ENCODE results near the gene VMAC. TPM values are rescaled to one million over a fixed set of nuclear protein-coding genes. Genes with fewer than 3 reads are reported as not detected.

Gene VMAC
- total RNA-seq, 1 experiment from 2014 or later: 7.0 TPM

DNA sequence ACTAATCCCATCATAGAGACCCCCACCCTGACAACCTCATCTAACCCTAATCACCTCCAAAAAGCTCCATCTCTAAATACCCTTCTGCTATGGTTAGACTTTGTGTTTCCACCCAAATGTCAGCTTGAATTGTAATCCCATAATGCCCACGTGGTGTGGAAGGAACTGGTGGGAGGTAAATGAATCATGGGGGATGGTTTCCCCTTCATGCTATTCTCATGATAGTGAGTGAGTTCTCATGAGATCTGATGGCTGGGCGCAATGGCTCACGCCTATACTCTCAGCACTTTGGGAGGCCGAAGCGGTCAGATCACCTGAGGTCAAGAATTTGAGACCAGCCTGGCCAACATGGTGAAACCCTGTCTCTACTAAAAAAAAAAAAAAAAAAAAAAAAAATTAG is 2.6 kb downstream of the VMAC start:
- H3K9me3 Mint-ChIP-seq (ENCODE audit: unreplicated experiment): no peaks in the 10 kb centered on the region
- no peaks in the 10 kb centered on the region for H3K27me3 Mint-ChIP-seq (ENCODE audit: insufficient read depth, unreplicated experiment)
- ChIA-PET CTCF (interaction anchor here (2.3 kb wide), 1 partner anchor 103 kb away, joined by 7 read pairs; no protein-coding TSS in a partner anchor), POLR2A (interaction anchor here (1.0 kb wide), 1 partner anchor 217 kb away, joined by 3 read pairs; the partner anchor contains the start of gene RPL36)
- no peak overlapping the region for H3K4me3 Mint-ChIP-seq (ENCODE audit: unreplicated experiment)
- intact Hi-C loops (cut with micrococcal nuclease): no loop called here
- H3K4me1 Mint-ChIP-seq (ENCODE audit: insufficient read depth, unreplicated experiment): no peaks in the 10 kb centered on the region
- TF ChIP-seq CTCF (IDR thresholded peaks at IDR 0.05; ENCODE audit: unreplicated experiment): no peak
- DNase-seq (ENCODE audit: unreplicated experiment): no peak
- BruUV-seq (replicated peaks): no TSS peak
- H3K36me3 Mint-ChIP-seq (ENCODE audit: insufficient read depth, unreplicated experiment): peaks cover 31% of the 10 kb centered on the region
- H3K27ac Mint-ChIP-seq (ENCODE audit: low read depth, unreplicated experiment): no peak overlapping the region

- Mint-ChIP-seq H3K9me3 (ENCODE audit: unreplicated experiment) (no peaks in the 10 kb centered on the region), H3K36me3 (ENCODE audit: insufficient read depth, unreplicated experiment) (peaks cover 29% of the 10 kb centered on the region), H3K27ac (ENCODE audit: low read depth, unreplicated experiment) (no peak overlapping the region), H3K4me1 (ENCODE audit: insufficient read depth, unreplicated experiment) (peaks cover 3% of the 10 kb centered on the region), H3K27me3 (ENCODE audit: insufficient read depth, unreplicated experiment) (no peaks in the 10 kb centered on the region), H3K4me3 (ENCODE audit: unreplicated experiment) (no peak overlapping the region)
- no peak for TF ChIP-seq CTCF (IDR thresholded peaks at IDR 0.05; ENCODE audit: unreplicated experiment)
- no TSS peak for BruUV-seq (replicated peaks)
- DNase-seq (ENCODE audit: unreplicated experiment): no peak
- intact Hi-C loops (cut with micrococcal nuclease): no loop called here
- POLR2A ChIA-PET: interaction anchor here (0.6 kb wide), 2 partner anchors 89 to 189 kb away, joined by 3 read pairs; partner anchors contain the start of gene LONP1
- CTCF ChIA-PET: interaction anchor here (0.6 kb wide), 1 partner anchor 59 kb away, joined by 3 read pairs; no protein-coding TSS in a partner anchor
These were observed 4.2 kb downstream of the VMAC start for GRCh38 chr19:5908773-5909442.

- BruUV-seq (replicated peaks): no TSS peak
- Mint-ChIP-seq H3K9me3 (ENCODE audit: unreplicated experiment) (no peaks in the 10 kb centered on the region), H3K27me3 (ENCODE audit: insufficient read depth, unreplicated experiment) (no peaks in the 10 kb centered on the region), H3K4me3 (ENCODE audit: unreplicated experiment) (no peak overlapping the region), H3K27ac (ENCODE audit: low read depth, unreplicated experiment) (no peak overlapping the region), H3K36me3 (ENCODE audit: insufficient read depth, unreplicated experiment) (peaks cover 38% of the 10 kb centered on the region), H3K4me1 (ENCODE audit: insufficient read depth, unreplicated experiment) (peaks cover 6% of the 10 kb centered on the region)
- POLR2A ChIA-PET: no interaction called here
- intact Hi-C loops (cut with micrococcal nuclease): no loop called here
- no peak for TF ChIP-seq CTCF (IDR thresholded peaks at IDR 0.05; ENCODE audit: unreplicated experiment)
- no peak for DNase-seq (ENCODE audit: unreplicated experiment)
- CTCF ChIA-PET: no interaction called here
These were observed 5.9 kb downstream of the VMAC start for GRCh38 chr19:5910638-5910907.

DNA sequence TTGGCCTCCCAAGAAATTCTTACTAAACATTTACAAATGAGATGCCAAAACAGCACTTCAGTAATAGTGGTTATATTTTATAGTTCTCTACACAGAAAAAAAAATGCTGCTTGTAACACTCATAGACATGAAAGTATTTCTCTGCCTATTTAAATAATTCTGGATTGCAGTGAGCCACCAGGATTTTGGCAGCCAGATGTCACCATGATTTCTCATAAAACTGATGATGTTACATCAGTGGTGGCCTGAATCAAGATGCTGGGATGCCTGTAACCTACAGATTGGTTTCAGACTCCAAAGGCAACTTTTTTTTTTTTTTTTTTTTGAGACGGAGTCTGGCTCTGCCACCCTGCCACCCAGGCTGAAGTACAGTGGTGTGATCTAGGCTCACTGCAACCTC is 6.7 kb downstream of the VMAC start:
- TF ChIP-seq CTCF (IDR thresholded peaks at IDR 0.05; ENCODE audit: unreplicated experiment): no peak
- intact Hi-C loops (cut with micrococcal nuclease): no loop called here
- Mint-ChIP-seq H3K4me3 (ENCODE audit: unreplicated experiment) (no peak overlapping the region), H3K36me3 (ENCODE audit: insufficient read depth, unreplicated experiment) (peaks cover 43% of the 10 kb centered on the region), H3K4me1 (ENCODE audit: insufficient read depth, unreplicated experiment) (peaks cover 6% of the 10 kb centered on the region), H3K27me3 (ENCODE audit: insufficient read depth, unreplicated experiment) (no peaks in the 10 kb centered on the region), H3K27ac (ENCODE audit: low read depth, unreplicated experiment) (no peak overlapping the region), H3K9me3 (ENCODE audit: unreplicated experiment) (no peaks in the 10 kb centered on the region)
- CTCF ChIA-PET: no interaction called here
- POLR2A ChIA-PET: no interaction called here
- no TSS peak for BruUV-seq (replicated peaks)
- DNase-seq (ENCODE audit: unreplicated experiment): no peak

All from MCF 10A (cell line).